ENCODE results near the gene XCR1.

DNA sequence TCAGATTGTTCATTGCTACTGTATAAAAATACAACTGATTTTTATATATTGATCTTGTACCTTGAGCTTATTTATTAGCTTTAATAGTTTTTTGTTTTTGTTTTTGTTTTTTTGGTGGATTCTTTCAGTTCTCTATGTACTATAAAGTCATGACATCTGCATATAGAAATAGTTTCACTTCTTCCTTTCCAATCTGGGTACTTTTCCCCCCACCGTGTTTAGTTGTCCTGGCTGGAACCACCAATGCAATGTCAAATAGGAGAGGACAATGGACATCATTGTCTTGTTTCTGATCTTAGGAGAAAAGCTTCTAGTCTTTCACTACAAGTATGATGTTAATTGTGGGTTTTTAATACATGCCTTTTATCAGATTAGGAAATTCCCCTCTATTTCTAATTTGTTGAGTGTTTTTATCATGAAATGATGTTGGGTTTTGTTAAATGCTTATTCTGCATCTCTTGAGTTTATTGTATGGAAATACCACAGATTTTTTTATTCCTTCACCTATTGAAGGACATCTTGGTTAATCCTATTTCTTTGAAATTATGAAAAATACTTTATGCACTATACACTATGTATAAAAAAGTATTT lies 2.8 kb upstream of the XCR1 start:
- TF ChIP-seq CTCF (IDR thresholded peaks at IDR 0.05; ENCODE audit: extremely low read depth in 1 of 2, insufficient read depth in 1 of 2, low read depth in 1 of 2, low read length in 2 of 2) (no peak), EZH2 (IDR thresholded peaks at IDR 0.05; ENCODE audit: borderline replicate concordance, low read depth, low read length, severe bottlenecking) (no peak), POLR2A (IDR thresholded peaks at IDR 0.05; ENCODE audit: low read depth, low read length) (no peak)
